Astrocyte (in vitro differentiated cells and primary cell): Measurements from ENCODE around the gene CAMK1G. TPM values are rescaled to one million over a fixed set of nuclear protein-coding genes. Genes with fewer than 3 reads are reported as not detected.

Source experiments
- DNase-seq: peaks from one replicate; pipeline ENCODE4 v3.0.0-alpha.2; 2010; ENCODE audit warnings: low read depth
- FAIRE-seq: peaks from 2 replicates; lab custom pipeline; 2011; peaks lifted over from hg19 to GRCh38; lab: Jason Lieb, UNC
- H2AFZ ChIP-seq: 2 replicates; pipeline ENCODE4 v1.6.0; 2012; ENCODE audit warnings: low read depth, low read length, inconsistent platforms
- H3K27ac ChIP-seq: 2 replicates; pipeline ENCODE4 v1.5.1; 2011; ENCODE audit warnings: low read depth, low read length, inconsistent platforms
- H3K27me3 ChIP-seq: 2 replicates; pipeline ENCODE4 v1.6.0; 2011; ENCODE audit warnings: low read length, inconsistent platforms; ENCODE audit not compliant: insufficient read depth
- H3K36me3 ChIP-seq: 2 replicates; pipeline ENCODE4 v1.5.1; 2011; ENCODE audit warnings: low read length, inconsistent platforms; ENCODE audit not compliant: insufficient read depth
- H3K4me1 ChIP-seq: 2 replicates; pipeline ENCODE4 v1.5.1; 2011; ENCODE audit warnings: low read length, inconsistent platforms; ENCODE audit not compliant: insufficient read depth
- H3K4me2 ChIP-seq: 2 replicates; pipeline ENCODE4 v1.6.0; 2012; ENCODE audit warnings: low read length, inconsistent platforms
- H3K4me3 ChIP-seq: 2 replicates; pipeline ENCODE4 v1.5.1; 2011; ENCODE audit warnings: low read depth, mild to moderate bottlenecking, low read length, inconsistent platforms; ENCODE audit not compliant: insufficient read depth
- H3K79me2 ChIP-seq: 2 replicates; pipeline ENCODE4 v1.6.0; 2012; ENCODE audit warnings: mild to moderate bottlenecking, low read length, inconsistent platforms; ENCODE audit not compliant: insufficient read depth
- H3K9ac ChIP-seq: 2 replicates; pipeline ENCODE4 v1.6.0; 2012; ENCODE audit warnings: mild to moderate bottlenecking, low read length, inconsistent platforms
- H3K9me3 ChIP-seq: 2 replicates; pipeline ENCODE4 v1.5.1; 2012; ENCODE audit warnings: low read depth, mild to moderate bottlenecking, low read length, inconsistent platforms; ENCODE audit not compliant: insufficient read depth
- H4K20me1 ChIP-seq: 2 replicates; pipeline ENCODE4 v1.6.0; 2012; ENCODE audit warnings: low read length, inconsistent platforms; ENCODE audit not compliant: insufficient read depth
- H3K27ac Mint-ChIP-seq: one replicate; pipeline ENCODE4 v1.8.0; 2021; ENCODE audit warnings: mild to moderate bottlenecking, mixed read lengths; ENCODE audit not compliant: unreplicated experiment
- H3K27me3 Mint-ChIP-seq: one replicate; pipeline ENCODE4 v1.8.0; 2021; ENCODE audit warnings: low read depth, mixed read lengths; ENCODE audit not compliant: unreplicated experiment
- H3K36me3 Mint-ChIP-seq: one replicate; pipeline ENCODE4 v1.8.0; 2021; ENCODE audit warnings: low read depth, mixed read lengths; ENCODE audit not compliant: unreplicated experiment
- H3K4me1 Mint-ChIP-seq: one replicate; pipeline ENCODE4 v1.8.0; 2021; ENCODE audit warnings: low read depth, mixed read lengths; ENCODE audit not compliant: unreplicated experiment
- H3K4me3 Mint-ChIP-seq: one replicate; pipeline ENCODE4 v1.8.0; 2021; ENCODE audit warnings: mild to moderate bottlenecking, moderate library complexity, mixed read lengths; ENCODE audit not compliant: unreplicated experiment
- H3K9me3 Mint-ChIP-seq: one replicate; pipeline ENCODE4 v1.8.0; 2021; ENCODE audit warnings: mild to moderate bottlenecking, mixed read lengths; ENCODE audit not compliant: unreplicated experiment
- CTCF ChIP-seq: IDR thresholded peaks from 2 replicates; pipeline ENCODE4 v1.5.1; 2011; ENCODE audit warnings: low read depth, mild to moderate bottlenecking, inconsistent platforms, low read length, moderate library complexity; ENCODE audit not compliant: insufficient read depth
- EZH2 ChIP-seq: IDR thresholded peaks from 2 replicates; pipeline ENCODE4 v1.6.1; 2012; ENCODE audit warnings: mild to moderate bottlenecking, low read length, inconsistent platforms; ENCODE audit not compliant: insufficient read depth
- total RNA-seq: library from RNA; stranded (reverse); gene quantifications from 2 replicates; pipeline ENCODE4 v1.2.1, GENCODE V29; 2021

CAMK1G gene
- total RNA-seq, 1 donor from 2014 or later, result 0.45 TPM

- H3K27ac ChIP-seq, result no peak overlapping the region
- no peak overlapping the region for H2AFZ ChIP-seq
- H3K4me3 ChIP-seq, result no peak overlapping the region
- FAIRE-seq (peak; percentile 43), DNase-seq (peak; percentile 63)
- peak overlapping the region; percentile 26 for H3K4me2 ChIP-seq
- H3K36me3 ChIP-seq, result no peaks in the 10 kb centered on the region
- Mint-ChIP-seq H3K4me1 (peaks cover 9% of the 10 kb centered on the region), H3K9me3 (peaks cover 2% of the 10 kb centered on the region), H3K27ac (no peak overlapping the region), H3K36me3 (peaks cover 3% of the 10 kb centered on the region), H3K27me3 (peaks cover 38% of the 10 kb centered on the region), H3K4me3 (no peak overlapping the region)
- H3K9me3 ChIP-seq, result no peaks in the 10 kb centered on the region
- H3K79me2 ChIP-seq, result no peaks in the 10 kb centered on the region
- no peak overlapping the region for H3K9ac ChIP-seq
- H4K20me1 ChIP-seq, result no peaks in the 10 kb centered on the region
- TF ChIP-seq EZH2 (no peak), CTCF (no peak)
- peaks cover 9% of the 10 kb centered on the region for H3K4me1 ChIP-seq
- H3K27me3 ChIP-seq, result no peaks in the 10 kb centered on the region
Observed at GRCh38 chr1:209633335-209633997, 50.0 kb downstream of the CAMK1G start.

- no peak overlapping the region for H3K9ac ChIP-seq
- no peak for DNase-seq
- no peak for FAIRE-seq
- no peak overlapping the region for H2AFZ ChIP-seq
- H3K4me3 Mint-ChIP-seq, result no peak overlapping the region
- H3K36me3 ChIP-seq, result no peaks in the 10 kb centered on the region
- peaks cover 2% of the 10 kb centered on the region for H3K9me3 Mint-ChIP-seq
- no peaks in the 10 kb centered on the region for H3K27me3 ChIP-seq
- H3K9me3 ChIP-seq, result no peaks in the 10 kb centered on the region
- H3K36me3 Mint-ChIP-seq, result peaks cover 3% of the 10 kb centered on the region
- peaks cover 9% of the 10 kb centered on the region for H3K4me1 ChIP-seq
- H3K27ac ChIP-seq, result peak overlapping the region; percentile 18
- no peak overlapping the region for H3K4me3 ChIP-seq
- no peak overlapping the region for H3K27ac Mint-ChIP-seq
- H4K20me1 ChIP-seq, result no peaks in the 10 kb centered on the region
- H3K4me2 ChIP-seq, result peak overlapping the region; percentile 26
- peaks cover 3% of the 10 kb centered on the region for H3K4me1 Mint-ChIP-seq
- H3K27me3 Mint-ChIP-seq, result peaks cover 42% of the 10 kb centered on the region
- TF ChIP-seq CTCF (no peak), EZH2 (no peak)
- no peaks in the 10 kb centered on the region for H3K79me2 ChIP-seq
Observed at GRCh38 chr1:209634005-209634737, 50.7 kb downstream of the CAMK1G start.

GRCh38 chr1:209635850-209636249, 52.3 kb downstream of the CAMK1G start:
- Mint-ChIP-seq H3K4me3 (no peak overlapping the region), H3K27ac (no peak overlapping the region), H3K4me1 (peaks cover 3% of the 10 kb centered on the region), H3K27me3 (peaks cover 45% of the 10 kb centered on the region), H3K36me3 (peaks cover 3% of the 10 kb centered on the region), H3K9me3 (no peaks in the 10 kb centered on the region)
- Histone ChIP-seq H3K36me3 (no peaks in the 10 kb centered on the region), H2AFZ (no peak overlapping the region), H3K79me2 (no peaks in the 10 kb centered on the region), H3K27ac (no peak overlapping the region), H3K9ac (no peak overlapping the region), H3K4me1 (peaks cover 9% of the 10 kb centered on the region), H3K4me2 (no peak overlapping the region), H3K27me3 (no peaks in the 10 kb centered on the region), H3K9me3 (no peaks in the 10 kb centered on the region), H3K4me3 (no peak overlapping the region), H4K20me1 (no peaks in the 10 kb centered on the region)
- DNase-seq (no peak), FAIRE-seq (no peak)
- TF ChIP-seq CTCF, result no peak
- no peak for TF ChIP-seq EZH2
